ENCODE measurements around the gene TMEM62.

Gene TMEM62

GRCh38 chr15:43133430-43134156 is at the start of gene TMEM62:
TSS of gene TMEM62 (plus strand) at chr15:43133586. CDS start at chr15:43133803, 217 bp downstream.
- no peak for DNase-seq

GRCh38 chr15:43085921-43086320 is 47.5 kb upstream of the TMEM62 start:
- DNase-seq = no peak

- DNase-seq = no peak
Measured at GRCh38 chr15:43086551-43086950, 46.8 kb upstream of the TMEM62 start.

GRCh38 chr15:43091859-43092258 is 41.5 kb upstream of the TMEM62 start:
- DNase-seq = no peak

- DNase-seq = no peak
Measured at GRCh38 chr15:43093026-43093425, 40.4 kb upstream of the TMEM62 start.

GRCh38 chr15:43094416-43095030 is 38.9 kb upstream of the TMEM62 start:
- DNase-seq = no peak

GRCh38 chr15:43095243-43095642 is 38.1 kb upstream of the TMEM62 start:
- DNase-seq = no peak

- no peak for DNase-seq
Measured at GRCh38 chr15:43095708-43096347, 37.6 kb upstream of the TMEM62 start.

GRCh38 chr15:43096411-43096810 is 37.0 kb upstream of the TMEM62 start:
- no peak for DNase-seq

- no peak for DNase-seq
Measured at GRCh38 chr15:43099105-43099845, 34.1 kb upstream of the TMEM62 start.

- no peak for DNase-seq
Measured at GRCh38 chr15:43100971-43101370, 32.4 kb upstream of the TMEM62 start.

GRCh38 chr15:43102187-43102586 is 31.2 kb upstream of the TMEM62 start:
- no peak for DNase-seq

GRCh38 chr15:43103907-43104306 is 29.5 kb upstream of the TMEM62 start:
- no peak for DNase-seq

GRCh38 chr15:43104426-43104825 is 29.0 kb upstream of the TMEM62 start:
- DNase-seq = no peak

GRCh38 chr15:43105077-43105736 is 28.2 kb upstream of the TMEM62 start:
- no peak for DNase-seq

GRCh38 chr15:43105778-43106485 is 27.5 kb upstream of the TMEM62 start, which contains the start of gene UBR1:
TSS of gene UBR1 (minus strand) at chr15:43106038. CDS start at chr15:43106022, 16 bp downstream.
- peak; percentile 61 for DNase-seq

- no peak for DNase-seq
Measured at GRCh38 chr15:43106486-43106829, 26.9 kb upstream of the TMEM62 start.

GRCh38 chr15:43107751-43108150 is 25.6 kb upstream of the TMEM62 start:
- DNase-seq = no peak

- no peak for DNase-seq
Measured at GRCh38 chr15:43111354-43111753, 22.0 kb upstream of the TMEM62 start.

- DNase-seq = no peak
Measured at GRCh38 chr15:43118286-43118685, 15.1 kb upstream of the TMEM62 start.

- no peak for DNase-seq
Measured at GRCh38 chr15:43118829-43119228, 14.6 kb upstream of the TMEM62 start.

- no peak for DNase-seq
Measured at GRCh38 chr15:43121863-43122262, 11.5 kb upstream of the TMEM62 start.
